HTR-8/SVneo (cell line): ENCODE results near the gene DST.
A peak's percentile ranks its signal among the peaks of the same experiment; 100 is the strongest.

Source experiments
- DNase-seq: peaks from one replicate; pipeline ENCODE4 v3.0.0; 2011; ENCODE audit warnings: low spot score, mixed read lengths; ENCODE audit not compliant: insufficient read length
- FAIRE-seq: peaks from 2 replicates; lab custom pipeline; 2011; peaks lifted over from hg19 to GRCh38; lab: Jason Lieb, UNC

The DST gene

DNA sequence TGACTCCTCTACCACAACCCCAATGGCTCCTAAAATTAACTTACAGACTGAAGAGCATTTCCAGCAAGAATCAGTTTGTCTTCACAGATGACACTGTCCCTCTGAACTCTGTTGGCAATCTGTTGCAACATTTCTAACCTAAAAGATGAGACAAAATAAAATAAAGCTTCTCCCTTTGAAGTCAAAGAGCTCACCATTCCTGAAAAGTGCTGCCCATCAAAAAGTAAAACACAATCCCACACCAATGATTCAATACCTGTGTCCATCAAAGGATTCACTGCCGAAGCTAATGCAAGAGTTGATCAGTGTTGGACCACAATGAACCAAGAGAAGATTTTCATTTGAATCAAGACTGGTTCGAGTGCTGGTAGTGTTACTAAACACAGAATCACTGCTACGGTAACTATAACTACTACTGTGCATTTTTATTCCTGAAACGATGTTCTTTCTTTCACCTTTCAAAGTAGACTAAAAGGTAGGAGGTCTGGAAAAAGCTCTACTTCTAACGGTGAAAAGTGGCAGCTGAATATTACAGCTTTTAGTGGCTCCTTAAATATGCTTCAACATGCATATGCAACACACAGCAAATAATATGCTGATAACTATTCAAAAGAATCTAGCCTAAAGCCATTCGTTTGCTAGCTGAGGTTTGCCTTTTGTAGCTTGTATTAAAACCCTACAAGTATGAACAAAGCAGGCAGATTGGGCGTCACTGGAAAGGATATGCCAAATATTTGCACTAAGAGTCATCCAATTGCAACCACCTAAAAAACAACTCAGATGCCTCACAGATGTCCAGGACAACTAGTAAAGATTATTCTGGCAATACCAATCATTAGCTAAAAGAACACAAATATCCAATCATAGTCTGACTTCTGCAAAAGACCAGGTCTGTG is at the start of gene DST:
DST (minus strand) TSS at position 524 of the 896 bp plus-strand sequence.
- DNase-seq, result peak; percentile 79
- FAIRE-seq, result peak; percentile 95

DNA sequence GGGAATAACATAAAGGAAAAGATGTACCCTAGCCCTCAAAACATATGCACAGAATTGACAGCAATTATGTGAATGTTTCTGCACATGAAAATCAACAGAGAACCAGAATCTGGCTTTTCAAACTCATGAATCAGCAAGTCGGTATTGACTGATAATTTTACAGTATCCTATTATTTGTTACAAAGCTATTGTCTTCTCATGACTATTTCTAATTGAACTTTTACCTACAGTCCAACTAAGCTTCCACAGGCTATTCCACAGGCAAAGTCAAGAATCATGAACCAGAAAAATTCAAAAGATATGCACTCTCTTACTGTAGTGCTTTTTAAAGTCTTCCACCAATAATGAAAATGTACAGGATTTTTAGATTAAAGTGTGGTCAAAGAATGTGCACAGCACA is 49.1 kb upstream of the DST start:
- DNase-seq (no peak), FAIRE-seq (no peak)

DNA sequence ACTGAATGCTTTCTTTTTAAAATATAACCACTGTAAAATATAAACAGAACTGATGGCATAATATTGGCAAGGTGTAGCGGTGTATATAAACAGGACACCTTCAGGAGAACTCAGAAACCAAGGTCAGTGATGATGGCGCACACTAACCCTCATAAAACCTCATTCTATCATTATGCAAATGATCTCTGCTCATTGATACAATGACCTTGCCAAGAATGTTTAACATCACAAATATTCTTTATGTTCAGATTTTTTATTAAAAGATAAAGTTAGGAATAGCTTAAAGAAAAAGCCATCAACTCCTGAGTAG is 48.6 kb upstream of the DST start:
- DNase-seq (no peak), FAIRE-seq (no peak)

- FAIRE-seq (no peak), DNase-seq (no peak)
Measured at GRCh38 chr6:56690519-56691285, 48.0 kb upstream of the DST start.

DNA sequence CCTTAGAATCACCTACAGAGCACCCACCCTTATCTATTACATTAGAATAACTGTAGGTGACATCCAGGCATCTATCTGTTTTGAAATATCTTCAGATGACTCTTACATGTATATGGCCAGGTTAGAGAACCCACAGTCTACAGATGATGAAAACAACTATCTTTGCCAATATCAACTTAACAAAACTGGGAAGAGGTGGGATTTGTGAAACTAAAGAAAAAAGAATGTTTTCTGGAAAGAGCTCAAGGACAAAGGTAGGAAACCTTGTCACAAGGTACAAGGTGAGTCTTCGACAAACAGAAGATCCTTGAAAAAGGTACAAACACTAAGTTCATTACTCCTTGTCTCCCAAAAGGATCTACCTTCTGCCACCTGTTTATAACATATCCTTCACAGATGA is 47.0 kb upstream of the DST start:
- FAIRE-seq, result no peak
- no peak for DNase-seq

GRCh38 chr6:56689114-56689513 is 46.4 kb upstream of the DST start:
- no peak for DNase-seq
- FAIRE-seq, result no peak

GRCh38 chr6:56688521-56688920 is 45.8 kb upstream of the DST start:
- DNase-seq (no peak), FAIRE-seq (peak; percentile 60)

GRCh38 chr6:56687551-56687950 is 44.9 kb upstream of the DST start:
- DNase-seq, result no peak
- no peak for FAIRE-seq

DNA sequence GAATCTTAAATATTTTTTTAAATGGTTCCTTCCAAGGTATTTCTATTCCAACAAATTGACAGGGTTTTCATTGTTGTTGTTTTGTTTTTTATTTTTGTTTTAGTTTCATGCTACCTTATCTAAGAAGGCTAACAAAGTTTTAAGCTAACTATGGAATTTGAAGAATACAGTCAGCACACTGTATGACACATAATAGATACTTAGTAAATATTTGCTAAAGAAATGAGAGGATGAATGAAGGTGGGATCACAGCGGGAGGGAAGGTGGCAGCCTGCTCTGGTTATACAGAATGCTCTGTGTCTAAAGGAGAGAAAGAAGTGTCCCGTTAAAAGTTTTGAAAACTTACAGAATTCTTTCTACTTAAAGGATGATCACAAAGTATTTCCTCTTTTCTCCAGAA is 43.7 kb upstream of the DST start:
- FAIRE-seq (no peak), DNase-seq (no peak)

DNA sequence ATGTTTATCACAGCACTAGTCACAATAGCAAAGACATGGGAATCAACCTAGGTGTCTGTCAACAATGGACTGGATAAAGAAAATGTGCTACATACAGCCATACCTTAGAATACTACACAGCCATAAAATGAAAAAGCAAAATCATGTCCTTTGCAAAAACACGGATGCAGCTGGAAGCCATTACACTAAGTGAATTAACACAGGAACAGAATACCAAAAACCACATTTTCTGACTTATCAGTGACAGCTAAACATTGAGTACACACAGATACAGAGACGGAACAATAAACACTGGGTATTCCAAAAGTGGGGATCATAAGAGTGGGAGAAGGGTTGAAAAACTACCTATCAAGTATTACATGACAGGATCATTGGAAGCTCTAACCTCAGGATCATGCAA is 43.3 kb upstream of the DST start:
- DNase-seq (no peak), FAIRE-seq (no peak)

GRCh38 chr6:56685102-56685733 is 42.5 kb upstream of the DST start:
- FAIRE-seq (no peak), DNase-seq (no peak)

DNA sequence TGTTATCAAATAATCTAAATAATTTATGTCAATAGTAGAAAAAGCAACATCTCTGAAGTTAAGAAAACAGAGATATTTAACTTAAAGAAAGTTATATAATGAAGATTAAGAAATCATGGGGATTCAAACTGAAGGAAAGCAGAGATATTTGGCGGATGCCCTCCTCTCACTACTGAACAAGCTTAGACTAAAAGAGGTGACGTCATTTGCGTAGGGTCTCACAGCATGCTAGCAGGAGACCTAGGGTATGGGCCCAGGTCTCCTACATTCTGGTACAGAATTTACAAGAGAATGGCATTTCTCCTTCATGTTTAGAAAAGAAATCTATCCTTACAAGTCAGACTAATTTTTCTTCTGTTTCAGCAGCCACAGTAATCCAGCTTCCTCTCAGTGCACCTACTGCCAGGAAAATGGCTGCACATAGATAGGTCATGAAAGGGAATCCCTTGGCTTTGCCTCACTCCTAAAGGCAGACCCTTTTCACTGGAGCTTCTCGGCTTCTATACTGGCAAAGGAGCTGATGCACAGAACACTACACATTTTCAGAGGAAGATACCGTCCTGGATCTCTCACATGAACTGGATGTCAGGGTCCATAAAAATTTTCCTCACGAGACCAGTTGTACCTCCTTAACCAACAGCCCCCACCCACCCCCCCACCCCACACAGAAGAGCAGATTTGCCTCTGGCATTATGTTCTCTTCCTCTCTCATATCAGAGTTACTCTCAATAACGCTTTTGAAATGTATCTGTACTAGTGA is 41.8 kb upstream of the DST start:
- DNase-seq (no peak), FAIRE-seq (no peak)

- no peak for FAIRE-seq
- DNase-seq, result peak; percentile 32
Measured at GRCh38 chr6:56683882-56684281, 41.2 kb upstream of the DST start.

GRCh38 chr6:56682635-56683034 is 39.9 kb upstream of the DST start:
- DNase-seq (no peak), FAIRE-seq (peak; percentile 16)

DNA sequence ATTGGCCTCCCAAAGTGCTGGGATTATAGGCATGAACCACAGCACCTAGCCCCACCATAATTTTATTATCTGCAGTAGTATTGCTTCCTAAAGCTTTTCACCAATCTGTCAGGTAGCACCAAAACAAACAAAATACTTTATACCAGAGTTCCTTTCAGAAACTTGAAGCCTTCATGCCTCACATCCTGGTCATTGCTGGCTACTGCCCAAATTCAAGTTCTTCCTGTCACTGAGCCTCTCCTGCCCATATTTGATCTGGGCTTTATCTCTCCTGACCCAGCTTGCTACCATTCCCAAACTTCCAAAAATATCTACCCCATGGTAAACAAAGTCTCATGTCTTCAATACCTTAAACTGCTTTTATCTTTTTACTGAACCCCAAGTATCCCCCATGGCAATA is 34.9 kb upstream of the DST start:
- DNase-seq (no peak), FAIRE-seq (no peak)

DNA sequence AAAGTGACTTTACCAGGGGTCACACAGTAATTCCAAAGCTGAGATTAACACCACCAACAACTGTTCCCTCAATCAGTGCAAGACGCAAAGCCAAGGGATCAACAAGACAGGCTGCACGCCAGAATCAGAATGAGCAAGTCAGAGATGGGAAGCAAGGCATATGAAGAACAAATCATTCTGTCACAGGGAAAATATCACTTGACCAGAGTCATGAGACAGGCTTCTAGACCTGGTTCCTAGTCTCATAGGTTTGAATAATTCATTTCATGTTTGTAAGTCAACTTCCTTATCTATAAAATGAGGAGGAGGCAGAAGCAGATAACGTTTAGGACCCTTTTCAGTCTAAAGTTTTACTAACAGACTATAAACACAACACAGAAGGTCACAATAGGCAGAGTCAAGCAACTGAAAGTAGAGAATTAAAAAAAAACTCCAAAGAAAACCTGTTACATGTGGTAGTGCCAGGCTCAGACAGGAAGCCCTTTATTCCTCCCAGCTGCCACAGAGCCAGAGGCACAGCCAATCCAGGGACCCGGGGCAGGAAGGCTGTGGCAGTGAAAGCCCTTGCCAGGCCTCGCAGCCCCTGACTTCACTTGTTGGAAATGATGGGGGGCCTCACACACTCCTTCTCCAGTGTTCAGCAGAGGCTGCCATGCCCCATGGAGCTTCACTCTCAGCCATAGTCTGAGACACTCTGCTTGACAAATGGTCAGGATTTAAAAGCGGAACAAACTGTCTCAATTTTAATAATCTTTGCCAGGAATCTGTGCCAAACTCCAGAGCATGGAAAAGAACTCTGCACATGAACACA is 29.2 kb upstream of the DST start:
- DNase-seq (no peak), FAIRE-seq (no peak)

GRCh38 chr6:56671160-56671559 is 28.5 kb upstream of the DST start:
- DNase-seq, result no peak
- FAIRE-seq, result no peak

- DNase-seq (no peak), FAIRE-seq (no peak)
Measured at GRCh38 chr6:56669041-56669440, 26.4 kb upstream of the DST start.

GRCh38 chr6:56668158-56668557 is 25.5 kb upstream of the DST start:
- FAIRE-seq, result no peak

GRCh38 chr6:56667336-56667735 is 24.6 kb upstream of the DST start:
- FAIRE-seq, result no peak
- DNase-seq, result no peak

More at GRCh38 chr6:56668158-56668557, 25.5 kb upstream of the DST start:
- DNase-seq, result no peak
